ENCODE measurements around the gene NFASC.

NFASC gene

DNA sequence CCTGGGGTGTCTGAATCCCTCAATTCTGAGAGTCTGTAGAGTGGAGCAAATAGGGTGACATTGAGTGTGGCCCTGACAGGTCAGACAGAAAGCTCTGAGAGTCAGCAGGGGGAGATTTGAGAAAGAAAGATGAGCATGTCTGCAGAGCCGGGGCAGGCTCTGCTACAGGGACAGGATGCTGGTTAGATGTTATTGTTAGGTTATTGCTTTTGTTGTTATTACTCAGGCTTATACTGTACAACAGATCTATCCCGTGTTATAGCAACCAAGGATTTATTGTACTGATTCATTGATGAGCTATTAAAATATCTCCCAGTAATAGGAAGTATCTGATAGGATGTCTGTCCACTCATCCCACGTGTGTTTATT, 59.5 kb downstream of the NFASC start:
- DNase-seq: no peak

DNA sequence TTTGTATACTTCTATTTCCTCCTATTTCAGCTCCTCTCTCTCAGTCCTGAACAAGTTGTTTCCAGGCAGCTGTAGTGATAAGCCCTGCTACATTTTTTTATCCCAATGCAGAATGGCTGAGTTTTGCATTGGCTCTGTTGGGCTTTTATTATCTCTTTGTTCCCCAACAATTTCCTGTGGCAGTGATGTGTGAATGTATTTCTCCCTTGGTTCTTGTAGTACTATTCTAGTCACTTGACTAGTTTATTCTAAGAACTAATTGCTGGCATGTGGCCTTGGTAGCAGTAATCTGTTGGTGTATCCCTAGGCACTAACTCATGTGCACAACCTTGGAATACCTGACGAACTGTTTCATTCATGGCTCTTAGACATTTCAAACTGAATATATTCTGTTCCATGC, 60.7 kb downstream of the NFASC start:
- no peak for DNase-seq

DNA sequence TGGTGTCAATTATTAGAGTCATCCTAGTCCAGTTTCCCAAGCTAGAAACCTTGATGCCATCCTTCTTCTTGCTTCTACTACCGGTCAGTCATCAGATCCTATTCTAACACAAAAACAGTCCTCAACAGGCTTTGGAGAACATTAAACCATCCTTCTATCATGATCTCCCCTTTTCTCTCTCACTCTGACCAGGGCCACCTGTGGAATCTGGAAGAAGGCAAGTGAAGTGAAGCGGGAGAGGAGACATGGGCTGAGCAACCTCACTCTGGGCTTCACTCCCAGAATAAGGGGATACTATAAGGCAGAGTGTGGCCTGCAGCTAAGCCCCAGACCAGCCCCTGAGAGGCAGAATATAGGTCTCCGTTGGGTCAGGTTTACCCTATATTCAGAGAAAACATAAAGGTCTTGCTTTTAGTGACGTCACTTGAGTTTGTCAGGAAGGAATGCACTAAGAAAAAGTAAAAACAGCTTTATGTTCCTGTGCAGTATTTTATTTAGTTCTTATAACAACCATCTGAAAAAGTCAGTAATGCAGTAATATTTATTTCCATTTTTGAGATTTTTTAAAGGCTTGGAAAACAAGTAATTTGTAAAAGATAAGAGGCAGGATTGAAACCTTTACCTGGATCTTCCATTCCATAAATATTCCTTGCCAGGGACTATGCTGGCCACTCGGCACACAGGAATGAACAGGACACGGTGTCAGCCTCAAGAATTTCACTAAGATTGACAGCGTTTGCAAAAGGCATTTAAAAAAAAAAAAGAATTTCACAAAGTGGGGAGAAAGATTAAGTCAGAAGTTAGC, 61.3 kb downstream of the NFASC start:
- DNase-seq: no peak

- no peak for DNase-seq
Observed at GRCh38 chr1:204932573-204932909, 61.9 kb downstream of the NFASC start.

DNA sequence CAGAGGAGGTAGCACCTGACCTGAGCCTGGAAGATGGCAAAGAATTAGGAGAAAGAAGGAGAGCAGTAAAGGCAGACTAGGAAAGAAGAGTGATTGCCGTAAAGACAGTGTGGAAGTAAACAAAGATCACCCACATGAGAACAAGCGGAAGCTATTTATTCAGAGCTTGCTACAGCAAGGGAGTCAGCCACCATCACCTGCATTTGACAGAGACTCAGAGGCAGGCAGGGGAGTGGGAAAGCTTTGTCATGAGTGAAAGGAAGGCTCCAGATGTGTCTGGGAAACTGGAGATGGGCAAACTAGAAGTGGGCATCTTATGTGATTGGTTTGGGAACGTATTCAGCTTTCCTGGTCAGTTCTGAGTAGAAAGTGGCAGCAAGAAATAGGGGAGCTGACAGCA, 64.5 kb downstream of the NFASC start:
- no peak for DNase-seq

DNA sequence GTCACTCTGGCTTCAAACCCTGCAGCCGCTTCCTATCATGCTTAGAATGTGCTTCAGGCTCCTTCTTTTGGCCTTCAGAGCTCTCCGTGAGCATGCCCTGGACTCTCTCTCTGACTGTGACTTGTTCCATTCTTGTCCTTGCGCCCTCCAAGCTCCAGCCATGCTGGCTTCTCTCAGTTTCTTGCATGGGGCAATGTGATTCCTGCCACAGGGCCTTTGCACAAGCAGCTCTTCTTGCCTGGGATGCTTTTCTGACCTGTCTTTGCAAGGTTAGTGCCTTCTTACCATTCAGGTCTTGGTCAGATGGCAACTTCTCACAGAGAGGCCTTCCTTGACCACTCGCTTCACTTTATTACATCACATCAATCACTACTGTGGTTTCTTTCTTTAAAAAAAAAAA, 66.1 kb downstream of the NFASC start:
- DNase-seq: no peak

GRCh38 chr1:204937901-204938300, 67.2 kb downstream of the NFASC start:
- no peak for DNase-seq

DNA sequence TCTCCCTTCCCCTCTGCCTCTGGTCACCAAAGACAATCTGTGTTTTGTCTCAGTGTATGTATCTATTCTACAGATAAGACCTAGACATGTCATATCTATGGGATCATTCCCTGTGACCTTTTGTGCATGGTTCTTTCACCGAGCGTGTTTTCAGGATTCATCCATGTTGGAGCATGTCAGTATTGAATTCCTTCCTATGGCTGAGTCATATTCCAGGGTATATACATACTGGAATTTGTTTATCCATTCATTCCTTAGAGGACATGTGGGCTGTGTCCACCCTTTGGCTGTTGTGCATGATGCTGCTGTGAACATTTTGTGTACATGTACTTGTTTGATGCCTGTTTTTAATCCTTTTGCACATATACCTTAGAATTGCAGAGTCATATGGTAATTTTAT, 69.9 kb downstream of the NFASC start:
- DNase-seq: no peak

DNA sequence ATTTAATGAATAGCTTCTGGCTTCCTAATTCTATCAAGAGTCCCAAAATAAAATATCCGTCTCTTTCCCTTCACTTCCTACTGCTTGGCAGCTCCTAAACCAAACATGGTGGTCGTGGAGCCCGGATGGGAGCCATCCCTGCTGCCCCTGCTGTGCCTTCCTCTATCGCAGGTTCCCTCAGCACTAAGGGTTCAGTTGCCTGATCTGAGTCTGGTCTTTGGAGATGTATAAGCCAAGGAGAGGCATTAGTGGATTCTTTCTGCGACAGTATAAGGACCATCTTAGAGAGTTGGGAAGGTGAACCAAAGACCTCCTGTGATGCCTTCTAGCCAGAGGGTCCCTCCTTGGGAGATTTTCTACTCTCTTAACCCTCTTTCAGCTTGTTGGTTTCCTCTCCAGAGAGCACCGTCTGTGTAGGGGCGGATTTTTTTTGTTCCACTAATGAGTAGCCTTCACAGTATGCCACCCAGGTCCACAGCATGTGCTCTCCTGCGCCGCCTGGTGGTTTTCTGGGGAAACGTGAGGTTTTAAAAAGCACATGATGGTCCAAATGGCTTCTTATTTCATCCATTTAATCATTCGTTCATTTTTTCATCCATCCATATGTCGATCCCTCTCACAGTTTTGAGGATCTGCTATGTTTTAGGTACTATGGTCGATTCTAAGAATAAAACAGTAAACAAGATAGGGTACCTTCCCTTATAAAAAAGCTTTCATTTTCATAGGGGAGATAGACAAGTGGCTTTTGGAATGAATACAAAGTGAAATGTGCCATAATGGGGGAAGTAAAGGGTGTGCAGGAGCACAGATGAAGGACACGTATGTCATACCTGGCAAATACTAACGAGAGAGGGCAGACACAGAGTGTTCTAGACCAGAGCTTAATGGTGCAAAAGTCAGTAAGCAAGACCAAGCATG, 71.0 kb downstream of the NFASC start:
- DNase-seq: peak; percentile 63

GRCh38 chr1:204943495-204943894, 72.8 kb downstream of the NFASC start:
- DNase-seq: no peak

GRCh38 chr1:204944662-204945061, 74.0 kb downstream of the NFASC start:
- DNase-seq: no peak

DNA sequence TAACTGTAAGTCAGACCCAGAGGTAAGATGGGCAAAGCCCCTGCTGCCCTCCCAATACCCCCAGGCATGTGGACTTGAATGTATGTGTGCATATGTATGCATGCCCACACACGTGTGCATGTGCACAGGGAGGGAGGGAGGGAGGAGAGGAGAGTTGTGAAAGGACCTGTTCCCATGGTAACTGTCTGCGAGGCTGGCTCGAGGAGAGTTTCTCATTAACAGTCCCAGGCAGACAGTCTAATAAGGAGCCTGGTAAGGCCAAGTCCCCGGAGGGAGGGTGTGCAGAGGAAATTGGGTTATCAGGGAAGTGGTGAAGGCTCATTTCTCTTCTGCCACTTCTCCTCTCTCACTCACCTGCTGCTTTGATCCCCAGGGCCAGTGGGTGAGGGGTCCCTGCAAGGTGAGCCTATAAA, 74.9 kb downstream of the NFASC start:
- no peak for DNase-seq

DNA sequence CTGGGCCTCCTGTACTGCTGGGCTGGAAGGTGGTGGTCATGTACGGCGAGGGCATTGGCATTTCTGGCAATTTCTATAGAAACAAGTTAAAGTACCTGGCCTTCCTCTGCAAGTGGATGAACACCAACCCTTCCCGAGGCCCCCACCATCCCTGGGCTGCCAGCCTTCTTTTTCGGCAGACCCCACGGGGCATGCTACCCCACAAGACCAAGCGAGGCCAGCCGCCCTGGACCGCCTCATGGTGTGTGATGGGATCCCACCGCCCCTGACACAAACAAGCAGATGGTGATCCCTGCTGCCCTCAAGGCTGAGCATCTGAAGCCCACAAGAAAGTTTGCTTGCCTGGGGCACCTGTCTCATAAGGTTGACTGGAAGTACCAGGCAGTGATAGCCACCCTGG, 76.0 kb downstream of the NFASC start:
- DNase-seq: no peak

- DNase-seq: no peak
Observed at GRCh38 chr1:204947338-204947737, 76.7 kb downstream of the NFASC start.

GRCh38 chr1:204947747-204948146, 77.1 kb downstream of the NFASC start:
- no peak for DNase-seq

- DNase-seq: no peak
Observed at GRCh38 chr1:204950353-204951001, 79.8 kb downstream of the NFASC start.

- DNase-seq: no peak
Observed at GRCh38 chr1:204958317-204959307, 88.0 kb downstream of the NFASC start.

- DNase-seq: no peak
Observed at GRCh38 chr1:204959374-204959773, 88.7 kb downstream of the NFASC start.

DNA sequence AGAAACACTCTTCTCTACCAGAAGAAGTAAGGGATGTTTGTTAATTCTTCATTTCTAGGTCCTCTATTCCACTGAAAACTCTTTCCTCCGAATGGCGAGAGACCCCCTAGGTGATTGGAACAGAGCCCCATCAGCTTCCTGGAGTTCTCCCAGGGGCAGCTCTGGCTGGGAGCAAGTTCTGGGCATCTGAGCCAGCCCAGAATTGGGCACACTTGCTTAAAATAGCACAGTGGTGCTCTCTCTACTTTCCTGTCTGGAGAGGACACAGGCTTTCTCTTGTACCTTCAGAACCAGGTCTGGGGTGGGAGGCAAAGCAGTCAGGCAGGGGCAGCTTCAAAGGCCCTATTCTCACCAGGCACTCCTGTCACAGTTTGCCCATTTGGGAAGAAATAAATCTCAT, 89.2 kb downstream of the NFASC start:
- no peak for DNase-seq

- no peak for DNase-seq
Observed at GRCh38 chr1:204960306-204961125, 89.9 kb downstream of the NFASC start.

GRCh38 chr1:204961765-204962419, 91.2 kb downstream of the NFASC start:
- DNase-seq: no peak
